WTC11 (cell line): Measurements from ENCODE around the gene DARS1.

Source experiments
- IRF2 ChIP-seq: sonication (generic); formaldehyde crosslinking; IDR thresholded peaks from 2 replicates; pipeline ENCODE4 v1.8.0; 2022; ENCODE audit warnings: low read depth, missing genetic modification reagents, borderline replicate concordance
- NFATC4 ChIP-seq: fragments of 250-450 bp; sonication (Bioruptor Pico); IDR thresholded peaks from 2 replicates; pipeline ENCODE4 v1.9.0; 2021; ENCODE audit warnings: mild to moderate bottlenecking
- SMAD3 ChIP-seq: sonication (generic); formaldehyde crosslinking; IDR thresholded peaks from 2 replicates; pipeline ENCODE4 v1.8.0; 2022; ENCODE audit warnings: missing genetic modification reagents, mild to moderate bottlenecking, borderline replicate concordance
- SP1 ChIP-seq: sonication (generic); formaldehyde crosslinking; conservative IDR thresholded peaks from 2 replicates; pipeline ENCODE4 v1.8.1; 2022; ENCODE audit warnings: missing genetic modification reagents
- ZNF232 ChIP-seq: sonication (generic); formaldehyde crosslinking; IDR thresholded peaks from 2 replicates; pipeline ENCODE4 v1.8.0; 2022; ENCODE audit warnings: mild to moderate bottlenecking, missing genetic modification reagents
- ZNF317 ChIP-seq: sonication (generic); formaldehyde crosslinking; IDR thresholded peaks from 2 replicates; pipeline ENCODE4 v1.8.1; 2023; ENCODE audit warnings: low read depth, mild to moderate bottlenecking, moderate library complexity, missing genetic modification reagents, borderline replicate concordance
- TF ChIP-seq, protein P1 (sequence below): fragments of 200-600 bp; IDR thresholded peaks from 2 replicates; pipeline ENCODE4 v1.8.0; 2022; ENCODE audit warnings: antibody characterized with exemption
- TF ChIP-seq, protein P2 (sequence below): sonication (generic); formaldehyde crosslinking; IDR thresholded peaks from 2 replicates; pipeline ENCODE4 v1.8.1; 2022; ENCODE audit warnings: missing genetic modification reagents, borderline replicate concordance
- TF ChIP-seq, protein P3 (sequence below): sonication (generic); formaldehyde crosslinking; IDR thresholded peaks from 2 replicates; pipeline ENCODE4 v1.8.0; 2022; ENCODE audit warnings: mild to moderate bottlenecking, missing genetic modification reagents
- TF ChIP-seq, protein P4 (sequence below): fragments of 250-450 bp; sonication (Bioruptor Pico); IDR thresholded peaks from 2 replicates; pipeline ENCODE4 v1.9.0; 2021; ENCODE audit warnings: mild to moderate bottlenecking
- TF ChIP-seq, protein P5 (sequence below): sonication (generic); formaldehyde crosslinking; IDR thresholded peaks from 2 replicates; pipeline ENCODE4 v1.8.0; 2023; ENCODE audit warnings: mild to moderate bottlenecking, missing genetic modification reagents
- TF ChIP-seq, protein P6 (sequence below): sonication (generic); formaldehyde crosslinking; IDR thresholded peaks from 2 replicates; pipeline ENCODE4 v1.8.1; 2022; ENCODE audit warnings: low read depth, missing genetic modification reagents, borderline replicate concordance
- TF ChIP-seq, protein P7 (sequence below): sonication (generic); formaldehyde crosslinking; IDR thresholded peaks from 2 replicates; pipeline ENCODE4 v1.8.0; 2022; ENCODE audit warnings: missing genetic modification reagents
- TF ChIP-seq, protein P8 (sequence below): sonication (generic); formaldehyde crosslinking; IDR thresholded peaks from 2 replicates; pipeline ENCODE4 v1.8.1; 2023; ENCODE audit warnings: mild to moderate bottlenecking, missing genetic modification reagents, moderate library complexity

DNA sequence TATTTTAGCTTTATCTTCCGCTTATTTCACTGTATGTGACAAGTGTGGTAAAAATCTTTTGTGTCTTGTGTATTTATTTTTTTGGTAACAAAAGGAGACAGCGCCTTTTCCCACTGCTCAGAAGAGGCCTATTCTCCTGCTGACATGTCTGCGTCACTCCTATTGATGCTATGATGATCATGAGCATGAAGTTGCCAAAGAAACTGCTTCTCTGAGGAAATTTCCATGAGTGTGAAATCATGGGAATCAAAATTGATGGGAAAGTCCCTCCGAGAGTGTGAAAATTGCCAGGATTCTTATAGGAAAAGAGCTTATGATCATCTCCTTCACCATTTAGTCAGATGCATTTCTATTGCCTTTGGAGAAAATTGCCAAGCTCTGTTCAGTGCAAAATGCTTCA is 36.5 kb upstream of the DARS1 start:
- TF ChIP-seq ZNF317 (CRISPR knock-in tag) (no peak), IRF2 (CRISPR knock-in tag) (no peak), SP1 (CRISPR knock-in tag) (no peak), SMAD3 (CRISPR knock-in tag) (no peak), ZNF232 (CRISPR knock-in tag) (no peak), NFATC4 (CRISPR knock-in tag) (no peak)
- TF ChIP-seq, protein P1, sequence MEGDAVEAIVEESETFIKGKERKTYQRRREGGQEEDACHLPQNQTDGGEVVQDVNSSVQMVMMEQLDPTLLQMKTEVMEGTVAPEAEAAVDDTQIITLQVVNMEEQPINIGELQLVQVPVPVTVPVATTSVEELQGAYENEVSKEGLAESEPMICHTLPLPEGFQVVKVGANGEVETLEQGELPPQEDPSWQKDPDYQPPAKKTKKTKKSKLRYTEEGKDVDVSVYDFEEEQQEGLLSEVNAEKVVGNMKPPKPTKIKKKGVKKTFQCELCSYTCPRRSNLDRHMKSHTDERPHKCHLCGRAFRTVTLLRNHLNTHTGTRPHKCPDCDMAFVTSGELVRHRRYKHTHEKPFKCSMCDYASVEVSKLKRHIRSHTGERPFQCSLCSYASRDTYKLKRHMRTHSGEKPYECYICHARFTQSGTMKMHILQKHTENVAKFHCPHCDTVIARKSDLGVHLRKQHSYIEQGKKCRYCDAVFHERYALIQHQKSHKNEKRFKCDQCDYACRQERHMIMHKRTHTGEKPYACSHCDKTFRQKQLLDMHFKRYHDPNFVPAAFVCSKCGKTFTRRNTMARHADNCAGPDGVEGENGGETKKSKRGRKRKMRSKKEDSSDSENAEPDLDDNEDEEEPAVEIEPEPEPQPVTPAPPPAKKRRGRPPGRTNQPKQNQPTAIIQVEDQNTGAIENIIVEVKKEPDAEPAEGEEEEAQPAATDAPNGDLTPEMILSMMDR, result no peak
- TF ChIP-seq, protein P2, sequence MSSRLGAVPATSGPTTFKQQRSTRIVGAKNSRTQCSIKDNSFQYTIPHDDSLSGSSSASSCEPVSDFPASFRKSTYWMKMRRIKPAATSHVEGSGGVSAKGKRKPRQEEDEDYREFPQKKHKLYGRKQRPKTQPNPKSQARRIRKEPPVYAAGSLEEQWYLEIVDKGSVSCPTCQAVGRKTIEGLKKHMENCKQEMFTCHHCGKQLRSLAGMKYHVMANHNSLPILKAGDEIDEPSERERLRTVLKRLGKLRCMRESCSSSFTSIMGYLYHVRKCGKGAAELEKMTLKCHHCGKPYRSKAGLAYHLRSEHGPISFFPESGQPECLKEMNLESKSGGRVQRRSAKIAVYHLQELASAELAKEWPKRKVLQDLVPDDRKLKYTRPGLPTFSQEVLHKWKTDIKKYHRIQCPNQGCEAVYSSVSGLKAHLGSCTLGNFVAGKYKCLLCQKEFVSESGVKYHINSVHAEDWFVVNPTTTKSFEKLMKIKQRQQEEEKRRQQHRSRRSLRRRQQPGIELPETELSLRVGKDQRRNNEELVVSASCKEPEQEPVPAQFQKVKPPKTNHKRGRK, result no peak
- TF ChIP-seq, protein P3, sequence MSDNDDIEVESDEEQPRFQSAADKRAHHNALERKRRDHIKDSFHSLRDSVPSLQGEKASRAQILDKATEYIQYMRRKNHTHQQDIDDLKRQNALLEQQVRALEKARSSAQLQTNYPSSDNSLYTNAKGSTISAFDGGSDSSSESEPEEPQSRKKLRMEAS (CRISPR knock-in tag), result no peak
- TF ChIP-seq, protein P4, sequence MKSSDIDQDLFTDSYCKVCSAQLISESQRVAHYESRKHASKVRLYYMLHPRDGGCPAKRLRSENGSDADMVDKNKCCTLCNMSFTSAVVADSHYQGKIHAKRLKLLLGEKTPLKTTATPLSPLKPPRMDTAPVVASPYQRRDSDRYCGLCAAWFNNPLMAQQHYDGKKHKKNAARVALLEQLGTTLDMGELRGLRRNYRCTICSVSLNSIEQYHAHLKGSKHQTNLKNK (CRISPR knock-in tag), result no peak
- TF ChIP-seq, protein P5, sequence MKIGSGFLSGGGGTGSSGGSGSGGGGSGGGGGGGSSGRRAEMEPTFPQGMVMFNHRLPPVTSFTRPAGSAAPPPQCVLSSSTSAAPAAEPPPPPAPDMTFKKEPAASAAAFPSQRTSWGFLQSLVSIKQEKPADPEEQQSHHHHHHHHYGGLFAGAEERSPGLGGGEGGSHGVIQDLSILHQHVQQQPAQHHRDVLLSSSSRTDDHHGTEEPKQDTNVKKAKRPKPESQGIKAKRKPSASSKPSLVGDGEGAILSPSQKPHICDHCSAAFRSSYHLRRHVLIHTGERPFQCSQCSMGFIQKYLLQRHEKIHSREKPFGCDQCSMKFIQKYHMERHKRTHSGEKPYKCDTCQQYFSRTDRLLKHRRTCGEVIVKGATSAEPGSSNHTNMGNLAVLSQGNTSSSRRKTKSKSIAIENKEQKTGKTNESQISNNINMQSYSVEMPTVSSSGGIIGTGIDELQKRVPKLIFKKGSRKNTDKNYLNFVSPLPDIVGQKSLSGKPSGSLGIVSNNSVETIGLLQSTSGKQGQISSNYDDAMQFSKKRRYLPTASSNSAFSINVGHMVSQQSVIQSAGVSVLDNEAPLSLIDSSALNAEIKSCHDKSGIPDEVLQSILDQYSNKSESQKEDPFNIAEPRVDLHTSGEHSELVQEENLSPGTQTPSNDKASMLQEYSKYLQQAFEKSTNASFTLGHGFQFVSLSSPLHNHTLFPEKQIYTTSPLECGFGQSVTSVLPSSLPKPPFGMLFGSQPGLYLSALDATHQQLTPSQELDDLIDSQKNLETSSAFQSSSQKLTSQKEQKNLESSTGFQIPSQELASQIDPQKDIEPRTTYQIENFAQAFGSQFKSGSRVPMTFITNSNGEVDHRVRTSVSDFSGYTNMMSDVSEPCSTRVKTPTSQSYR (CRISPR knock-in tag), result no peak
- TF ChIP-seq, protein P6, sequence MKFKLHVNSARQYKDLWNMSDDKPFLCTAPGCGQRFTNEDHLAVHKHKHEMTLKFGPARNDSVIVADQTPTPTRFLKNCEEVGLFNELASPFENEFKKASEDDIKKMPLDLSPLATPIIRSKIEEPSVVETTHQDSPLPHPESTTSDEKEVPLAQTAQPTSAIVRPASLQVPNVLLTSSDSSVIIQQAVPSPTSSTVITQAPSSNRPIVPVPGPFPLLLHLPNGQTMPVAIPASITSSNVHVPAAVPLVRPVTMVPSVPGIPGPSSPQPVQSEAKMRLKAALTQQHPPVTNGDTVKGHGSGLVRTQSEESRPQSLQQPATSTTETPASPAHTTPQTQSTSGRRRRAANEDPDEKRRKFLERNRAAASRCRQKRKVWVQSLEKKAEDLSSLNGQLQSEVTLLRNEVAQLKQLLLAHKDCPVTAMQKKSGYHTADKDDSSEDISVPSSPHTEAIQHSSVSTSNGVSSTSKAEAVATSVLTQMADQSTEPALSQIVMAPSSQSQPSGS (CRISPR knock-in tag), result no peak
- TF ChIP-seq, protein P7, sequence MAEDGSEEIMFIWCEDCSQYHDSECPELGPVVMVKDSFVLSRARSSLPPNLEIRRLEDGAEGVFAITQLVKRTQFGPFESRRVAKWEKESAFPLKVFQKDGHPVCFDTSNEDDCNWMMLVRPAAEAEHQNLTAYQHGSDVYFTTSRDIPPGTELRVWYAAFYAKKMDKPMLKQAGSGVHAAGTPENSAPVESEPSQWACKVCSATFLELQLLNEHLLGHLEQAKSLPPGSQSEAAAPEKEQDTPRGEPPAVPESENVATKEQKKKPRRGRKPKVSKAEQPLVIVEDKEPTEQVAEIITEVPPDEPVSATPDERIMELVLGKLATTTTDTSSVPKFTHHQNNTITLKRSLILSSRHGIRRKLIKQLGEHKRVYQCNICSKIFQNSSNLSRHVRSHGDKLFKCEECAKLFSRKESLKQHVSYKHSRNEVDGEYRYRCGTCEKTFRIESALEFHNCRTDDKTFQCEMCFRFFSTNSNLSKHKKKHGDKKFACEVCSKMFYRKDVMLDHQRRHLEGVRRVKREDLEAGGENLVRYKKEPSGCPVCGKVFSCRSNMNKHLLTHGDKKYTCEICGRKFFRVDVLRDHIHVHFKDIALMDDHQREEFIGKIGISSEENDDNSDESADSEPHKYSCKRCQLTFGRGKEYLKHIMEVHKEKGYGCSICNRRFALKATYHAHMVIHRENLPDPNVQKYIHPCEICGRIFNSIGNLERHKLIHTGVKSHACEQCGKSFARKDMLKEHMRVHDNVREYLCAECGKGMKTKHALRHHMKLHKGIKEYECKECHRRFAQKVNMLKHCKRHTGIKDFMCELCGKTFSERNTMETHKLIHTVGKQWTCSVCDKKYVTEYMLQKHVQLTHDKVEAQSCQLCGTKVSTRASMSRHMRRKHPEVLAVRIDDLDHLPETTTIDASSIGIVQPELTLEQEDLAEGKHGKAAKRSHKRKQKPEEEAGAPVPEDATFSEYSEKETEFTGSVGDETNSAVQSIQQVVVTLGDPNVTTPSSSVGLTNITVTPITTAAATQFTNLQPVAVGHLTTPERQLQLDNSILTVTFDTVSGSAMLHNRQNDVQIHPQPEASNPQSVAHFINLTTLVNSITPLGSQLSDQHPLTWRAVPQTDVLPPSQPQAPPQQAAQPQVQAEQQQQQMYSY (CRISPR knock-in tag), result no peak
- TF ChIP-seq, protein P8, sequence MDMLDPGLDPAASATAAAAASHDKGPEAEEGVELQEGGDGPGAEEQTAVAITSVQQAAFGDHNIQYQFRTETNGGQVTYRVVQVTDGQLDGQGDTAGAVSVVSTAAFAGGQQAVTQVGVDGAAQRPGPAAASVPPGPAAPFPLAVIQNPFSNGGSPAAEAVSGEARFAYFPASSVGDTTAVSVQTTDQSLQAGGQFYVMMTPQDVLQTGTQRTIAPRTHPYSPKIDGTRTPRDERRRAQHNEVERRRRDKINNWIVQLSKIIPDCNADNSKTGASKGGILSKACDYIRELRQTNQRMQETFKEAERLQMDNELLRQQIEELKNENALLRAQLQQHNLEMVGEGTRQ (CRISPR knock-in tag), result no peak
